Neural cell (in vitro differentiated cells): ENCODE results near the gene SPECC1L.

Experiments
- CTCF ChIP-seq: fragments of 450-650 bp; IDR thresholded peaks from 2 replicates; pipeline ENCODE4 v1.5.1; 2014; ENCODE audit warnings: antibody characterized with exemption, mild to moderate bottlenecking, moderate library complexity; ENCODE audit not compliant: poor library complexity, severe bottlenecking
- EP300 ChIP-seq: fragments of 450-650 bp; conservative IDR thresholded peaks from 2 replicates; pipeline ENCODE4 v1.6.1; 2014; ENCODE audit warnings: antibody characterized with exemption, mild to moderate bottlenecking, moderate library complexity; ENCODE audit not compliant: poor library complexity, severe bottlenecking
- POLR2AphosphoS5 ChIP-seq: IDR thresholded peaks from 2 replicates; pipeline ENCODE4 v1.6.1; 2012

GRCh38 chr22:24379536-24379935 is 108.9 kb downstream of the SPECC1L start:
- no peak for TF ChIP-seq CTCF
- TF ChIP-seq POLR2AphosphoS5: no peak
- no peak for TF ChIP-seq EP300
